ENCODE results near the gene EPHA4.

Gene EPHA4

DNA sequence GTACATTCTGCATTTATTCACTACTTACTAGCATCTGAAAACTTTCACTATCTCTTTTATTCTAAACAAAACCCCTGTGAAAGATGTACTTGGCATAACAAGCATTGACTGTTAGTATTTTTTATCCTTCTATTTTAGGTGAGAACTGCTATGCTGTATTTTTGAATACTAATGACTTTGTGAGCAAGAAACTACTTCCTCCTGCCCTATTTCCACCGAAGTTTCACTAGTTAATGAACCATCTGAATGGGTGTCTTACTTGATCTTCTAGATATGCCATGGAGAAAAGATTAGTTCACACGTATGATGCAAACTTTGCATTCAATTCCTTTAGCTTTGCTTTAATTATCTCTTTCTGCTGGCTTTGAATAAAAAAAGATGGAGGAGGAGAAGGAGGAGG is 68.1 kb downstream of the EPHA4 start:
- DNase-seq (ENCODE audit: low read depth in 2 of 2): no peak

DNA sequence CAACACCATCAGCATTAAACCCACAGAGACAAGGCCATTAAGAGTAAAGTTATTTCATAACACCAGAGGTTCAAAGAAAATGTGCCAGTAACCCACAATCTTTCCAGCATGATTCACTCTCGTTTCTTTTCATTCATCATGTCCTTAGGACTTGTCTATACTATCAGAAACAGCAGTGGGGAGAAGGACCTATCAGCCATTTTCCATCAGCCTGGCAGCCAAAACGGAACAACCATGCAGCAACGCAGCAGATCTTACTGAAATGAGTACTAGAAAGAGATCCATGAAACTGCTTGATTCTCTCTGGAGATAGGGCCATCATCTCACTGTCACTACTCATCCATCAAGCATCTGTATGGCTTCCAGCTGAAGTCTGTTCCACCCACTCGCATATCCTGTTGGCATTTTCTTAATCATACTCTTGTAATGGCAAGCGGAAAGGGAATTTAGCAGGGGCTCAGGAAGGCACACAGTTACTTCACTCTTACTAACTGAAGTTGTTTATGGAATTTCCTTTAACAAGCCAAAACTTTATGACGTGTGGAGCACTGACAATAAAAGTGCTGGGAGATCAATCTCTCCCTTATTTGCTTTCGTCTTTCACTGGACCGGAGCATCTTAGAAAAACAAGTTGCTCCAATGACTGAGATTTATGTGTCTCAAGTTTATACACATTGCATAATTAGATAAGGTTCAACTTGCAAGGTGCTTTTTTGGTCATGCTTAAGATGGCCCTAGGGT is 69.7 kb downstream of the EPHA4 start:
- no peak for DNase-seq (ENCODE audit: low read depth in 2 of 2)

DNA sequence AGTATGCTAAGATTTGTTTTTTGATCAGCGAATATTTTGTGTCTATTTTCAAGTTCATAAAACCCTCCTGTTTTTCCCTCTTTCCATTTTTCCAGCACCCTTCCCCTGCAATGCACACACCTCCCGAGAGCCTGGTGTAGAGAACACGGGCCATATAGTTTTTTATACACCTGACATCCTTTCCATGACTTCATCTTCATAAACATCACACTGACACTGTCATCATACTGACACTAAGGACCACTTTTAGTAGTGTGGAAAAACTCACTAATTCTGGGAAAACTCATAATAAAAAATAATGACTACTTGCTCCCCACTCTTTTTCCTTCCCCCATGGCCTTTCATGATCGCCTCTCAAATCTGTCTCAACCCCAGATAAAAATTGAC is 70.2 kb downstream of the EPHA4 start:
- DNase-seq (ENCODE audit: low read depth in 2 of 2): no peak

DNA sequence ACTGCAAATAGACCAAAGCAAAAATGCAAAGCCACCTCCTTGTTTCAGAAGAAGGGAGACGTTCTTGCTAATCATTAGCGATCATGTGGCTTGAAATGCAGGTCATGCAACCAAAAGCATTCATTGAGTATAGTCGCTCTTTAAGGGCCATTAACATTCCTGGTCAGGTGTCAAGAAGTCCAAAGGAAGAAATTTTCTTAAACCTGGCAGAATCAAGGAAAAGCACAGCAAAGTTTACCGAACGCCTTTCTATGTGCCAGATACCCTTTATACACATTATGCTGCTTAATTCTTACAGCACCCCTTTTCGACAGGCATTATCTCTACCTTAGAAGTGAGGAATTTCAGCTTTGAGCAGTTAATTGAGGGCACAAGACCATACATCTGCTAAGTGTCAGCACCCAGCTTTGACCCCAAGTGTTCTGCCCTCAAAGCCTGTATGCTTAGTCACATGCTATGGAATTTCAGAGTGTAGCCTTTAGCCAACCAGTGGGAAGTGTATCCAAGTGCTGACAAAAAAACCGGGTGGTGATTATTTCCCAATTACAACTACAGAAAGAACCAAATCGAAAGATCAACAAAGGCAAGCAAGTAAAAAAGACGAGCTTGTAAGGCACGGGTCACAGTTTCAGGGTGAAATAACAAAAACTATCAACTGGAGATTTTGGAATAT is 70.8 kb downstream of the EPHA4 start:
- DNase-seq (ENCODE audit: low read depth in 2 of 2): no peak

DNA sequence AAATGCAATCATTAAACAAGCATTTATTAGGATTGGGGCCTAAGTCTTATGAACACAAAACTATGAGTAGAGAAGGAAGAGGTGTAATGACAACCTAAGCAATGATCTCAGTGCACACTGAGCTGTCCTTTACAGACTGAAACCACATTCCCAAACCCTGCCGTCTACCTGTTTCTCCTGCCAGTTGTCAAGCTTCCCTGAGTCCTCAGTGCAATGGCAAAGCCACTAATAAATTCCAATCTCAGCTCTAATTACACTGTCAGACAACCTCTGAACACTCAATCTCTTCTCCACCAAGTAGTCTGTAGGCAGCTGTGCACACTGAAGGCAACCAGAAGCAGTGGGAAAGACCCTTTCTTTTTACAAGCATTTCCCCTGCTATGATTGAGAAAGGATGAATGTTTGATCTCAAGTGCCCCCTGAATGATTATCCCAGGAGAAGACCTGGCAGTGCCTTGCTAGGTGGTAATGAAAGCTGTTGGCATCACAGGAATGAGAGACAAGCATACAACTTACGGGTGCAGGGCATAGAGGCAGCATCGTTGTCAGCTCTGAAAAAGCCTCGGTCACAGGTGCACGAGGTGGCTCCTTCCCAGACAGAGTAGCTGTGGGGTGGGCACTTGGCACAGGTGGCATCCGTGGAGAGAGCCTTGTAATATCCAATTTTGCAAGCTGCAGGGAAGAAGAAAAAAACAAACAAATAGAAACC is 71.4 kb downstream of the EPHA4 start:
- no peak for DNase-seq (ENCODE audit: low read depth in 2 of 2)

DNA sequence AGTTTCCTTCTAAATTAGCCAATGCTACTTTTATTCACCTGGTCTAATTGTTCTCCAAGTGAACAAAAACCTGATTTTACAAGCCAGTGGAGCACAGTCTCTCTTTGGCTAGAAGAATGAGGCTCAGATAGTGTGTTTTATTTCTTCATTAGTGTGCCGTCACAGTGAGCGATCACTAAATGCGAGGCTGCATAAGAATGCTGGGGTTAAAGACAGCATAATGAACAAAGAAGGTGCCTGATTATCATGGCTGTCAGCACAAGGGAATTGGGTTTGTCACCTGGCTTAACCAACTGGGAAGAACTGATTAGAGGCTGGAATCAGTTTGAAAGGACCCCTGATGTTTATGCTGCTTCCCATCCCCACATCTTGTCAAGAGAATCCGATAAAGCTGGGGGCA is 76.4 kb downstream of the EPHA4 start:
- no peak for DNase-seq (ENCODE audit: low read depth in 2 of 2)

DNA sequence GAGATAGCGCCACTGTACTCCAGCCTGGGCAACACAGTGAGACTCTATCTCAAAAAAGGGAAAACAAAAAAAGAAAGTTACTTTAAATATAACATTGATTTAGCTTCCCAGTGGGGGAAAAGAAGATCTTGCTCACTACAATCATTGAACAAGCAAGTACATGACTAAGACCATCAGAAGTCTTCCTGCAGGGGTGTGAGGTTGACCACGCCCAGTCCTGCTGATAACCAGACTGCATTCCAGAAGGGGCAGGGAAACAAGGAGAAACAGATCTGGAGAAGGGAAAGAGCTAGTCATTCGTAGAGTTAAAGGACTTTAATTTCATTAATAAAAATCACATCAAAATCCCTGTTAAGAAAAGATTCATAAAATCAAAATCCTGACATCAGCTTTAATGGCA is 77.5 kb downstream of the EPHA4 start:
- DNase-seq (ENCODE audit: low read depth in 2 of 2): no peak

DNA sequence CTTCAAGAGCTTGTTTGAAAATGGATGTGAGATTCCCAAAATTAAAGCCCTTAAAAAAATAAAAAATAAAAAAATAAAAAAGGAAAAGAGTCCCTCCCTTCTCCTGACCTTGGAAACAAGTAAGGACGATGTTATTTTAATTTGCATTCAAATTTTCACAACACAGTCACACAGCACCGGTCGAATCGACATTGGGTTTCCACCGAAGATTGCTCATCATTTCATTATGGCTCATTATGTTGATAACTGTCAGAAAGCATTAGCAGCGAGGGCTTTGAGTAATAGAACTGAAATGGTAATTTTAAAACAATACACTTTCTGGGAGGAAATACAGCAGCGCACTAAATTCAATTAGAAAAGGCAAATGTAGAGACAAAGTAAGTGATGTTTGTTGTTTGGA is 78.7 kb downstream of the EPHA4 start:
- no peak for DNase-seq (ENCODE audit: low read depth in 2 of 2)

DNA sequence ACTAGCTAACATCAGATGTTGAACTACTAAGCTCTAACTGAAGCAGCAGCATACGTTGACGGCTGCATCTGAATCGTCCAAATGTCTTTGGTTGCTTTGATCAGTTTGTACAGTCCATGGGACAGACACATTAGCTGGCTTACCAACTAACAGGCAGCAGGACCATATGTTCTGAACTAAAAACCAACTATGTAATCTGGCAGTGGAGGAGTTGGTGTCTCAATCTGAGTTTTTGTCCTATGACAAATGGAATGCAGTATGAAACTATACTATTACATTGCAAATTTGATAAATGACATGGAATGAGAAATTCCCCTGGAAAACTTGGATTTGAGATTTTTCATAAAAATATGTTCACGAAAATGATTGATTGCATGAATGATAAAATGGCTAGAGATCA is 79.5 kb downstream of the EPHA4 start:
- DNase-seq (ENCODE audit: low read depth in 2 of 2): no peak

DNA sequence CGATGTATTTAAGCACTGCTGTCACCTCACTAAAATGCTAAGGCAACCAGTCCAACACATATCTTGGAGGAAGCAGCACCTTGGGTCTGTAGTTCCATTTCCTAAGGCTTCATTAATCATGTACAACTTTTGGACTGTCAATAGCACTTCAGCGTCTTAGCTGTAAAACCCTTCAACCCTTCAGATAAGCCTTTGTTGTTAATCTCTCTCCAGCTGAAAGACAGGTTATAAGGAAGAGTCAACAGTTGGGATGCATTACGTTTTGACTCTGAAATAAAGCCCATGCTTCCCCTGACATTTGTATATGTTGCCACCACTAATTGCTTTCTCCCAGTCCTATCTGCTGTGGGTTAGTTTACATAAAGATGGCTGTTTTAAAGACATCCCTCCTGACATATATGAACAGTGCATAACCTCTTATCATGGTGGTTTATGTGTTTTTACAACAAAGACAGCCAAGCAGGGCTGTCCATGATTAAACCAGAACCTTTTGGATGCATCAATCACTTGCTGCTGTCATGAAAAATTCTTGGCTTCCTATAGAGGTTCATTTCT is 81.5 kb downstream of the EPHA4 start:
- DNase-seq (ENCODE audit: low read depth in 2 of 2): no peak

DNA sequence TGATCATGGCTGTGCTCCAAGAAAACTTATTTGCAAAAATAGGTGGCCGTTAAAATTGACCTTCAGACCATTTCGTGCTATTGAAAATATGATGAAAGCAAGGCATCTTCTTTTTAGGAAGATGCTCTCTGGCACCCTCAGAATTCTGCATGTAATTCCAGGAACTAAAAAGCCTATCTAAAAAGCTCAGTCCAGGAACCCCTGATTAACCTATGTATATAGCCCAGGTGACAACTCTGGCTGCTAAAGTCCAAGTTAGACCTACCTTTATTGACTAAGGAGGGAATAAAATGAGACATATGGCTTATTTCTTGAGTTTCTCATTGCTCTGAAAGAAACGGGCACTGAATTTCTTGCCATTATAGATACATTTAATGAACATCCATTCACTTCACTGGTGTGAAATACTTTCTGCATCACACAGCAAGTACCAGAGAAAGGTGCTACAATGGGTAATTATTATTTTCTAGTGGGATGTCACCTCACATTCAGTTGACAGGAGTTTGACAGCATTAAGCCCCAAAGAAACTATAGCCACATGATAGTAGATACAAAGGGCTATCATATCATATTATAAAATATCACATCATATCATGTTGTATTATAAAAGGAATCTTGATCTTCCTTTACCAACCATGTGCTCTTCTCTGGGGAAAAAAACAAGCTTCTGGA is 83.8 kb downstream of the EPHA4 start:
- DNase-seq (ENCODE audit: low read depth in 2 of 2): no peak

DNA sequence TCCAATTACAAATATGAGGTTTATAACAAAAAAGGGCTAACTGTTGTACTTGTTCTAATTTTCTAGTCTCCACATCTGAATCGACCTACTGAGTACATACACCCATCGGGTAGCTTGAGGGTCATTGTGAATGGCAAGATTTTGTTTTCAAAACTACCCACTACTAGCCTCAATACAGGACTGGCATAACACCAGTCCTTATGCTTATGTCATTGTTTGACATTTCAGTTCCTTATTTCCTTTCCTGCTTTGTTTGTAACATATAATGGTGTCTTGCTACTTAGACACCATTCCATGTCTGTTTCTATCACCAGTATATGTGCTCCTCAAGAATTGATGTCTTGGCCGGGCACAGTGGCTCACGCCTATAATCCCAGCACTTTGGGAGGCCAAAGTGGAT is 86.0 kb downstream of the EPHA4 start:
- no peak for DNase-seq (ENCODE audit: low read depth in 2 of 2)

DNA sequence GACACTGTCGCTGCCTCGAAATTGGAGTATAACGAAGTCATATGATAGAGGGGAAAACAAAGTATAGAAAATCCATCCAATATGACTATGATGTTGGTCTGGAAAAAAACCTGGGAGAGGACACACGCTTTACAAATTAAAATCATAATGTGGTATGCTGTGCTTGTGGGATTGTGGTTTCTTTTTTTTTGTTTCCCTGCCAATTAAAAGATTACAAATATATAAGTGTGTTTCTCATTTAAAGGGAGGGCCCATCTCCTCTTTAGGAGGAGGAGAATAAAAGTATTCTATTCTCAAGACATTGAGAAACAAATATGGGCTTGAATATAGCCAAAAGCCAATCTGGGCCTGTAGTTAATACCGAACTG is 86.6 kb downstream of the EPHA4 start:
- no peak for DNase-seq (ENCODE audit: low read depth in 2 of 2)

DNA sequence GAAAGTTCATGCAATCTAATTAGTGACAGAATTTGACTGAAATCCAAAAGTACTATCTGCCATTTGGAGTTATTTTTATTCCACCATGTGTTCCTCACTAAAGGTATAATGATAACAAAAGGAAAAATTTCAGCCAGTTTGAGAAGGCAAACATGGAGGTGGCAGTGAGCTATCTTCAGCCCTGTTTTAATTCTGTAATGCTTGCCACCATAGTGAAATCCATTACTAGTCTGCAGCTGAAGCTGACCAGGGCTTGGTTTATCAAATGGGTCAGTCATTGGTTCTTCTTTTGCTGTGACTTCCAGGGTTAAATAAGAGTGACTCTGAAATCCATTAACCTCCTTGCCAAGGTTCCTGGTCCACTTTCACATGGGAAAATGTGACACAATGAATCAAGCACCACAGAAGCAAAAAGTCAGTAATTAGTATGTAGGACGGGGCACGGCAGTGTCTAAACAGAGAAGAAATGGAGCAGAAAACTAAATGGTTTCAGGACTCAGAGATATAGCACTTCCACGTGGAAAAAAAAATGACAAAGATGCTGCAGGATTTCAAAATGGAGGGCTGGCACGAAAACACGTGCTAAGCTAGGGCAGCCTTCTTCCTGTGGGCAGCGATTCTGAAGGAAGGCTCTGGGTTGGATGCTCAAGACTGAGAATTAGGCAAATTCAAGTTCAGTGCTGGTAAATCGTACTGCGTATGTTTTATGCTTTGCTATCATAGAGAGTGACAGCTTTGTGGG is 87.2 kb downstream of the EPHA4 start:
- no peak for DNase-seq (ENCODE audit: low read depth in 2 of 2)

DNA sequence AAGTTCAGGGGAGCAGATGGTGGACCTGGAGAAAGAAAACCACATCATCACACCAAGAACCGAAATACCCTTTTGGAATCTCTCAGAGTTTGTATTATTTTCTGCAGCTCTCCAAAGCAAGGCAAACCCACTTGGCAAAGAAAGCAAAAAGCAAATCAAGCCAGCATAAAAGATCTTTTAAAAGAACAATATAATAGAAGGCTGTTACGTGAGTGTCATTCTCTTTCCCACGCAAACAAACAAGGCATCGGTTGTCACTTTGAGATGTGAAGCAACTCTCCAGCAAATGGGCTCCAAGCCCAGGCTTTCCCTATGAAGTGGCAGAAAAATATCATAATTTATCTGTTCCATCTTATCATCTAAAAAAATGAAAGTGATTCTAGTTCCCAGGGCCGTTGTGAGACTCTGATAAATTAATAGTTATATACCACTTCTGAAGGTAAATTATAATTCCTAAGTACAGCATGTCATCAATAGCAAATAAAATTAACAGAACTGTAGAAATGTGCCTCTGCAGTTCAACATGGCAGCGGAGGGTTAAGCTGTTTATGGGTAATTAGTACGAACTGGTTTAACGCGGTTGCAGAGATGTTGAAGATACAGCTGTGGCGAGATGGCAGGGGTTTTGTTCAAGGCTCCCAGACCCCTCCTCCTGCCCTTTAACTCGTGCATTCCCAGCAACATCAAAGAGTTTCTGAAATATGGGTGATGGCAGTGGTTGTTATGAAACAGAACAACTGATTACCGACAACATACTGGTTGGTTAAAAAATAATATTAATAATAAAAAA is 89.2 kb downstream of the EPHA4 start:
- no peak for DNase-seq (ENCODE audit: low read depth in 2 of 2)

DNA sequence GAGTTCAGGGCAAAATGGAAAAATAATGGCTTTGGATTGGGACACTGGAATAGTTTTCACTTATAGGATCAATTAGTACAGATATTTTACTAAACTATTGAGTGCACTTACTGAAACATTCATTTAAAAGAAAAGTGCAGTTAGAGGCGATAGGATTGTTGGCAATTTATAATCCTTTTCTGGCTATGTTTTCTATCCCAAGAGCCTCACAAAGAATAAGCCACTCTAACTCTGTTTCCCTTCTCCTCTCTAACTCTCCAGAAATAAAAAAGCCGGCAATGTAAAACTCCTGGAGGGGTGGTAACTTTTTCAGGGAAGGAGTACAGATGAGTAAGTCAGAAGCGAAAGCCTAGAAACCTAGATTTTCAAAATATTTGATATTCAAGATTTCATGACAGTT is 91.3 kb downstream of the EPHA4 start:
- no peak for DNase-seq (ENCODE audit: low read depth in 2 of 2)

DNA sequence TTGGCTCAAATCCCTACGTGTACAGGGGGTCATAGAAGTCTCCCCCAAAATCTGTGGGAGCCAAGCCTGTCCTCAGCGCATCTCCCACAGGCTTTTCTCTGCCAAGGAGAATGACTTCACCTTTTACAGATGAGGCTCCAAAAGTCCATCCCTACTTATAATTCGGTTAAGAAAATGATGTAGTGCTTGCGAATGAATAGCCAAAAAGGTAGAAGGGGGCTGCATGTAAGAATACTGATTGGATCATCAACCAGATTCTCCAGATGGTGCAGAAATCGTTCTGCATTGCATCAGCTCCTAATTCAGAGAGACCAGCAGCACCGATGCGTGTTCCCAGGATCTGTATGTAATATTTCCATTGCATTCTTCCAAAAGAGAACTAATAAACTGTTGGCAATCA is 91.9 kb downstream of the EPHA4 start:
- no peak for DNase-seq (ENCODE audit: low read depth in 2 of 2)

DNA sequence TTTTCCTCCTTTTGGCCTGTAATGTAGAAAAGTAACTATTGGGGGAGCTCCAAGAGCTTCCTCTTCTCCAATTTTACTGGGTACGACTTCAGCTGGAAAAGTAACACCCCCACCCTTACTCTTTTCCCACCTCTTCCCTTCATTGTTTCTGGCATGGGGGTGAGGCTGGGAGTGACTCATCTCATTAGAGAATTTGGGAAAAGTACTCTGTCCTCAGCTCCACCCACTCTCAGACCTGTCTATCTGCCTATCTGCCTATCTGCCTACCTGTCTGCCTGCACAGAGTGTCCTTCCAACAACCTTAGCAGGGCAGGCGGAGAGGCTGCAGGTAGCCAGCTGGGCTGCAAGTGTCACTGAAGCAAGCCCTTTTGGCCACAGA is 93.6 kb downstream of the EPHA4 start:
- no peak for DNase-seq (ENCODE audit: low read depth in 2 of 2)

DNA sequence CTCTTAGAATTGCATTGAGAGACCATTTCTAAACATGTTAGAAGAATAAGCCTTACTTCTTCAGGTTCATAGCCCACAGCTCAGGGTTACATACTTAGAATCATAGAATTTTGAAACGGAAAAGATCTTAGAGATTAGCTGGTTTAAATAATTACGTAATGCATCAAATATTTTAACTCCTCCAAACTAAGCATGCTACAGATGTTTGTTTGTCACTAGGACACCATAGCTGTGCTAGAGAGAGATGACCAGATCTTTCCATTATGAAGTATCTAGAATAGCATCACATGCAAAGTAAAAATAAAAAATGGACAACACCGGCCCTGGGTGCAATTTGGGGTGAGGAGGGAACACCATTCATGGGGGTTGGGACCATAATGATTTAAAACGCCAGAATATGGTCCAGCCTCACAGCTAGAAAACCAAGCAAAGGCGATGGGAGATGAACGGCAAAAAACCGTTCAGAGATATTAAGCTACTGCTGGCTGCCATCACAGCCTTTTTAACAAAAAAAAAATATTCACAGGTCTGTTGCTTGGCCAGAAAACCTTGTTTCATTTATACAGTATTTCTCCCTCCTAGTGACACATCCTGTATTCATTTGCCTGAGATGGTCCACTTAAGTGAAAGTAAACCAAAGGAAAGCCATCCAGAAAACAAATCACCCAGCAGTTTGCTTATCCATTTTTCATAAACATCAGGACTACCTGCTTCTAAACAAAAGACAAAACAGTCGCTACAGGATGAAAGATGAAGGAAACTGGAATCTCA is 94.2 kb downstream of the EPHA4 start:
- no peak for DNase-seq (ENCODE audit: low read depth in 2 of 2)

DNA sequence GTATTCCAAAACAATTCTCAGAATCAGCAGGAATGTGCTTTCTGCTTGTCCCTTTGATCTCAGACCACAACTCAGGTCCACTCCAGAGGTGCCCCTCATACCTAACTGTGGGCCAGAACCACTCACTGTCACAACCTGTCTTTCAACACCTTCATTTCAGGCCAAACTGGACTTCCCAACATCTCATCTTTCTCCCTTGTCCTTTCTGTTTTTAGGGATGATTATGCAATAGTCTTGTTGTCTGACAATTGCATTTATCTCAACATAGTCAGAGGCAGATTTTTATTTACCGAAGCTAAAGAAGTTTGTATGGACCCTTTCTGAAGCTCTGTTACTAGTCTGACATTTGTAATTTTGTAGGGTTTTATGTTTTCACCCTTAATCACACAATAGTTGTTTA is 95.9 kb downstream of the EPHA4 start:
- no peak for DNase-seq (ENCODE audit: low read depth in 2 of 2)
